ENCODE measurements around the gene CBY1. TPM values are rescaled to one million over a fixed set of nuclear protein-coding genes. Genes with fewer than 3 reads are reported as not detected.

The CBY1 gene
- total and polyA plus RNA-seq, 10 of the 15 experiments (the other 5 are each of a cell fraction or from before 2014, with no cell fraction given), result 7.3 to 18.6 (median 11.9) TPM

- RAD21 ChIA-PET (ENCODE audit: unreplicated experiment), result no interaction called here
These were observed 33.2 kb downstream of the CBY1 start for GRCh38 chr22:38689651-38690050.

More at GRCh38 chr22:38689651-38690050, 33.2 kb downstream of the CBY1 start:
- ChIA-PET CTCF (interaction anchor here (0.6 kb wide), 1 partner anchor 40 kb away, joined by 3 read pairs; no protein-coding TSS in a partner anchor), SMC1A (ENCODE audit: uncharacterized antibody, unreplicated experiment) (interaction anchor here (1.3 kb wide), 1 partner anchor 17 kb away, joined by 4 read pairs; no protein-coding TSS in a partner anchor), POLR2A (interaction anchor here (1.0 kb wide), 1 partner anchor 9 kb away, joined by 5 read pairs; no protein-coding TSS in a partner anchor)
- intact Hi-C loops (cut with micrococcal nuclease; ENCODE audit: unreplicated experiment), result no loop called here
- Histone ChIP-seq H3K36me3 (ENCODE audit: control insufficient read depth in 2 of 2, insufficient read depth in 2 of 2, low read length in 1 of 2) (peaks cover 9 to 13% of the 10 kb centered on the region in 2 experiments; a peak in 3 of 4 replicates), H3K4me1 (ENCODE audit: control insufficient read depth, insufficient read depth, low read length) (no peaks in the 10 kb centered on the region; the same call in 1 of the 2 replicates), H3K4me3 (no peak overlapping the region), H3K4me2 (ENCODE audit: control insufficient read depth, insufficient read depth) (no peak overlapping the region), H3K27ac (ENCODE audit: control insufficient read depth, insufficient read depth) (no peak overlapping the region), H3K27me3 (replicated peaks in 1 of 2; ENCODE audit: control insufficient read depth in 2 of 2, insufficient read depth in 2 of 2, low read length in 1 of 2) (no peaks in the 10 kb centered on the region), H4K20me1 (ENCODE audit: control insufficient read depth, insufficient read depth) (no peaks in the 10 kb centered on the region), H3K9me3 (replicated peaks; ENCODE audit: control insufficient read depth, insufficient read depth, low read length) (no peaks in the 10 kb centered on the region), H3K79me2 (ENCODE audit: control insufficient read depth, insufficient read depth, low read length) (peaks cover 1% of the 10 kb centered on the region), H3K9ac (ENCODE audit: control insufficient read depth, insufficient read depth, low read length) (no peak overlapping the region), H2AFZ (ENCODE audit: control insufficient read depth, low read depth, low read length) (no peak overlapping the region)
- ATAC-seq, result no peak
- no TSS peak for BruUV-seq (replicated peaks)
- in situ Hi-C loops (cut with MboI), result no loop called here
- no peak for DNase-seq (ENCODE audit: low read depth, low spot score)
- no peak for FAIRE-seq
- WGBS (ENCODE audit: insufficient coverage, insufficient replicate concordance, low lambda C conversion rate, missing lambda C conversion rate), result 100% methylated on average over 1 of the region's 1 CpG
- TF ChIP-seq ZBTB4 (CRISPR knock-in tag; IDR thresholded peaks at IDR 0.05) (no peak), SPI1 (IDR thresholded peaks at IDR 0.05; ENCODE audit: borderline replicate concordance, insufficient read depth, low read depth, low read length) (no peak), ELK1 (IDR thresholded peaks at IDR 0.05; ENCODE audit: low read depth, low read length) (no peak)
